Measurements from ENCODE around the gene CTRB1. TPM values are rescaled to one million over a fixed set of nuclear protein-coding genes. Genes with fewer than 3 reads are reported as not detected.
A peak's percentile ranks its signal among the peaks of the same experiment; 100 is the strongest.

Gene CTRB1
- total and polyA plus RNA-seq, 2 of the 8 experiments (the other 6 are each of a cell fraction or from before 2014, with no cell fraction given), result not detected

DNA sequence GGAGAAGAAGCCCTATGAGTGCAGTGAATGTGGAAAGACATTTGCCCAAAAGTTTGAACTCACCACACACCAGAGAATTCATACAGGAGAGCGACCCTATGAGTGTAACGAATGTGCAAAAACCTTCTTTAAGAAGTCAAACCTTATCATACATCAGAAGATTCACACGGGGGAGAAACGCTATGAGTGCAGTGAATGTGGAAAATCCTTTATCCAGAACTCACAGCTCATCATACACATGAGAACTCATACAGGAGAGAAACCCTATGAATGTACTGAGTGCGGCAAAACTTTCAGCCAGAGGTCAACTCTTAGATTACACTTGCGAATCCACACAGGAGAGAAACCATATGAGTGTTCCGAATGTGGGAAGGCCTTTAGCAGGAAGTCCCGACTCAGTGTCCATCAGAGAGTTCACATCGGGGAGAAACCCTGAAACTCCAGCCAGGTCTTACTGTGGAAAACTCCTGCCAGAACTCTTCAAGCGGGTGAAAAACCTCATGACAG lies 48.8 kb upstream of the CTRB1 start:
- POLR2A ChIA-PET (ENCODE audit: partially characterized antibody), result no interaction called here
- Histone ChIP-seq H2BK12ac (ENCODE audit: low read depth, low read length) (no peak overlapping the region), H3K27me3 (replicated peaks in 1 of 4; ENCODE audit: control insufficient read depth in 3 of 4, extremely low read depth in 1 of 4, insufficient read depth in 3 of 4, low read length in 3 of 4) (no peaks in the 10 kb centered on the region), H2AFZ (ENCODE audit: low read length) (no peak overlapping the region), H3K23ac (ENCODE audit: insufficient read length) (no peak overlapping the region), H2BK15ac (ENCODE audit: low read length) (no peak overlapping the region), H3K14ac (ENCODE audit: insufficient read length) (no peak overlapping the region), H3K9me3 (ENCODE audit: insufficient read depth in 2 of 2, low read depth in 1 of 2, low read length in 1 of 2) (peaks cover 57 to 72% of the 10 kb centered on the region in 2 experiments), H3K36me3 (ENCODE audit: control insufficient read depth in 2 of 4, insufficient read depth in 4 of 4, low read length in 3 of 4) (peaks cover 5 to 60% (median 47%) of the 10 kb centered on the region in 4 experiments; a peak in 7 of 8 replicates), H2AK5ac (ENCODE audit: low read depth, low read length) (no peak overlapping the region), H4K5ac (ENCODE audit: insufficient read length, low read depth, low read length) (no peak overlapping the region), H3K4me1 (replicated peaks in 1 of 4; ENCODE audit: control insufficient read depth in 3 of 4, insufficient read depth in 4 of 4, low read length in 3 of 4) (no peaks in the 10 kb centered on the region), H4K91ac (replicated peaks; ENCODE audit: insufficient read length, low read length) (no peak overlapping the region), H2BK5ac (ENCODE audit: low read depth, low read length) (no peak overlapping the region), H3K27ac (ENCODE audit: low read depth, low read length) (no peak overlapping the region), H3K4ac (replicated peaks; ENCODE audit: insufficient read length, low read depth, low read length) (no peak overlapping the region), H3K79me1 (ENCODE audit: low read depth, low read length) (no peaks in the 10 kb centered on the region), H3K18ac (ENCODE audit: extremely low read depth, low read length) (no peak overlapping the region), H3K56ac (replicated peaks; ENCODE audit: insufficient read length, low read depth, low read length) (no peak overlapping the region), H3K9ac (replicated peaks in 1 of 4; ENCODE audit: extremely low read depth in 1 of 4, low read depth in 3 of 4, low read length in 3 of 4) (no peak overlapping the region), H3K4me2 (ENCODE audit: insufficient read depth in 1 of 2, low read depth in 2 of 2, low read length in 2 of 2) (no peak overlapping the region), H3K23me2 (ENCODE audit: low read depth, low read length) (no peaks in the 10 kb centered on the region), H4K20me1 (replicated peaks in 1 of 2; ENCODE audit: control insufficient read depth in 1 of 2, insufficient read depth in 2 of 2, low read length in 2 of 2) (no peaks in the 10 kb centered on the region), H2BK120ac (replicated peaks; ENCODE audit: low read depth, low read length) (no peak overlapping the region), H4K8ac (ENCODE audit: extremely low read depth, insufficient read depth, low read length) (no peak overlapping the region), H3K4me3 (ENCODE audit: extremely low read depth in 1 of 4, insufficient read depth in 2 of 4, low read depth in 3 of 4, low read length in 4 of 4) (no peak overlapping the region), H2BK20ac (ENCODE audit: low read length) (no peak overlapping the region), H3K79me2 (ENCODE audit: control insufficient read depth in 1 of 2, insufficient read depth in 2 of 2, low read length in 2 of 2) (no peaks in the 10 kb centered on the region)
- WGBS, 2 experiments (ENCODE audit: extremely low coverage in 1 of 2, insufficient coverage in 1 of 2, insufficient read length in 1 of 2, insufficient replicate concordance in 2 of 2, low coverage in 1 of 2, low lambda C conversion rate in 2 of 2, missing lambda C conversion rate in 1 of 2), result 95% methylated on average over 10 of the region's 10 CpGs; no CpG with 5 or more reads in 1 of the 2 experiments
- no peak for FAIRE-seq
- CTCF ChIA-PET (ENCODE audit: partially characterized antibody), result no interaction called here
- no peak for TF ChIP-seq JUND (IDR thresholded peaks at IDR 0.05; ENCODE audit: low read length)
- TF ChIP-seq RBBP5 (IDR thresholded peaks at IDR 0.05; ENCODE audit: borderline replicate concordance, low read depth, low read length), result no peak
- TF ChIP-seq, protein P1, sequence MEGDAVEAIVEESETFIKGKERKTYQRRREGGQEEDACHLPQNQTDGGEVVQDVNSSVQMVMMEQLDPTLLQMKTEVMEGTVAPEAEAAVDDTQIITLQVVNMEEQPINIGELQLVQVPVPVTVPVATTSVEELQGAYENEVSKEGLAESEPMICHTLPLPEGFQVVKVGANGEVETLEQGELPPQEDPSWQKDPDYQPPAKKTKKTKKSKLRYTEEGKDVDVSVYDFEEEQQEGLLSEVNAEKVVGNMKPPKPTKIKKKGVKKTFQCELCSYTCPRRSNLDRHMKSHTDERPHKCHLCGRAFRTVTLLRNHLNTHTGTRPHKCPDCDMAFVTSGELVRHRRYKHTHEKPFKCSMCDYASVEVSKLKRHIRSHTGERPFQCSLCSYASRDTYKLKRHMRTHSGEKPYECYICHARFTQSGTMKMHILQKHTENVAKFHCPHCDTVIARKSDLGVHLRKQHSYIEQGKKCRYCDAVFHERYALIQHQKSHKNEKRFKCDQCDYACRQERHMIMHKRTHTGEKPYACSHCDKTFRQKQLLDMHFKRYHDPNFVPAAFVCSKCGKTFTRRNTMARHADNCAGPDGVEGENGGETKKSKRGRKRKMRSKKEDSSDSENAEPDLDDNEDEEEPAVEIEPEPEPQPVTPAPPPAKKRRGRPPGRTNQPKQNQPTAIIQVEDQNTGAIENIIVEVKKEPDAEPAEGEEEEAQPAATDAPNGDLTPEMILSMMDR (IDR thresholded peaks at IDR 0.05; ENCODE audit: control extremely low read depth in 1 of 3, insufficient read depth in 1 of 3, low read depth in 1 of 3, low read length in 3 of 3), result no peak
- peak; percentile 92 for TF ChIP-seq ZNF274 (IDR thresholded peaks at IDR 0.05; ENCODE audit: borderline replicate concordance, extremely low read depth, low read length)
- no peak for DNase-seq (ENCODE audit: low read depth in 1 of 2, low spot score in 2 of 2)
